Body of pancreas (tissue), 4 donors: ENCODE data around the gene TFIP11. TPM values are rescaled to one million over a fixed set of nuclear protein-coding genes. Genes with fewer than 3 reads are reported as not detected.

Experiments used
- ATAC-seq: fragments of 150-250 bp; one replicate; pipeline ENCODE4 v1.9.1; 2016
- DNase-seq, 4 donors: peaks; one replicate each; pipeline ENCODE4 v3.0.0-alpha.2; 2019
- H3K27ac ChIP-seq, 4 donors: fragments of 200-600 bp; sonication (generic); 1 replicate in 3 of 4; 2 replicates in 1 of 4; pipeline versions ENCODE4 v1.5.1 to v1.6.1; 2016 to 2019; ENCODE audit warnings: mild to moderate bottlenecking in 1 of 4, mixed read lengths in 1 of 4, moderate library complexity in 1 of 4
- H3K27me3 ChIP-seq, 2 donors: fragments of 200-600 bp; sonication (generic); one replicate each; pipeline ENCODE4 v1.6.0; 2016; ENCODE audit warnings: mild to moderate bottlenecking in 1 of 2
- H3K36me3 ChIP-seq, 2 donors: fragments of 200-600 bp; sonication (generic); replicated peaks in 1 of 2; 2 replicates each; pipeline ENCODE4 v1.5.1; 2016; ENCODE audit warnings: low read depth in 2 of 2; ENCODE audit not compliant: insufficient read depth in 1 of 2
- H3K4me1 ChIP-seq: fragments of 200-600 bp; sonication (generic); one replicate; pipeline ENCODE4 v1.6.0; 2016
- H3K4me3 ChIP-seq, 2 donors: fragments of 200-600 bp; sonication (generic); 1 replicate in 1 of 2; 2 replicates in 1 of 2; pipeline ENCODE4 v1.5.1; 2016 to 2019
- H3K9me3 ChIP-seq, 3 donors: fragments of 200-600 bp; sonication (generic); 1 replicate in 2 of 3; 2 replicates in 1 of 3; pipeline ENCODE4 v1.5.1; 2016
- CTCF ChIP-seq, 7 experiments: fragments of 450-650 bp in 4 of 7; fragments of 200-600 bp in 3 of 7; sonication (generic) in 3 of 7; IDR thresholded peaks; one replicate each; pipeline ENCODE4 v1.5.1; 2016 to 2019; ENCODE audit warnings: antibody characterized with exemption in 7 of 7
- POLR2A ChIP-seq, 3 donors: fragments of 450-650 bp; IDR thresholded peaks; one replicate each; pipeline ENCODE4 v1.6.1; 2016; ENCODE audit warnings: antibody characterized with exemption in 3 of 3, mild to moderate bottlenecking in 2 of 3
- WGBS, 2 donors: methylation state at CpG; one replicate each; pipeline ENCODE4 v1.1.5; 2017; 5-methylcytosine and 5-hydroxymethylcytosine counted together
- intact Hi-C: fragments of 100-400 bp; cut with DNase I; formaldehyde crosslinking; loops from one replicate; pipeline ENCODE4 v1.15.1; 2023
- total RNA-seq, 2 donors: library from RNA; depleted of rRNA; stranded (reverse); fragments of >200 nt; gene quantifications; one replicate each; pipeline ENCODE4 v1.1.0, GENCODE V29; 2016

TFIP11 gene
- total RNA-seq, 2 donors from 2014 or later = 26.2 to 32.3 TPM

GRCh38 chr22:26474682-26475081 lies 37.6 kb downstream of the TFIP11 start:
- no peak for DNase-seq
- ATAC-seq = no peak
- TF ChIP-seq CTCF (IDR thresholded peaks at IDR 0.05) (no peak), POLR2A (IDR thresholded peaks at IDR 0.05) (no peak)
- intact Hi-C loops = no loop called here
- Histone ChIP-seq H3K36me3 (peaks cover 5 to 34% of the 10 kb centered on the region in 2 donors), H3K27ac (no peak overlapping the region), H3K4me3 (no peak overlapping the region), H3K9me3 (no peaks in the 10 kb centered on the region), H3K4me1 (peaks cover 12% of the 10 kb centered on the region), H3K27me3 (no peaks in the 10 kb centered on the region)

GRCh38 chr22:26471522-26471921 lies 40.8 kb downstream of the TFIP11 start:
- no peak overlapping the region for H3K27ac ChIP-seq
- no peak for DNase-seq
- H3K9me3 ChIP-seq = no peaks in the 10 kb centered on the region
- no peak for ATAC-seq
- 92 to 93% methylated on average over 1 to 5 of the region's 5 CpGs for WGBS, 2 donors
- no peaks in the 10 kb centered on the region for H3K4me1 ChIP-seq
- intact Hi-C loops = no loop called here
- H3K4me3 ChIP-seq = no peak overlapping the region
- no peaks in the 10 kb centered on the region for H3K27me3 ChIP-seq
- peaks cover 15 to 39% of the 10 kb centered on the region in 2 donors for H3K36me3 ChIP-seq
- TF ChIP-seq POLR2A (IDR thresholded peaks at IDR 0.05) (no peak), CTCF (IDR thresholded peaks at IDR 0.05) (no peak)

GRCh38 chr22:26470807-26471206 lies 41.5 kb downstream of the TFIP11 start:
- ATAC-seq = no peak
- no peak for DNase-seq
- 77 to 95% methylated on average over 2 of the region's 2 CpGs for WGBS, 2 donors

DNA sequence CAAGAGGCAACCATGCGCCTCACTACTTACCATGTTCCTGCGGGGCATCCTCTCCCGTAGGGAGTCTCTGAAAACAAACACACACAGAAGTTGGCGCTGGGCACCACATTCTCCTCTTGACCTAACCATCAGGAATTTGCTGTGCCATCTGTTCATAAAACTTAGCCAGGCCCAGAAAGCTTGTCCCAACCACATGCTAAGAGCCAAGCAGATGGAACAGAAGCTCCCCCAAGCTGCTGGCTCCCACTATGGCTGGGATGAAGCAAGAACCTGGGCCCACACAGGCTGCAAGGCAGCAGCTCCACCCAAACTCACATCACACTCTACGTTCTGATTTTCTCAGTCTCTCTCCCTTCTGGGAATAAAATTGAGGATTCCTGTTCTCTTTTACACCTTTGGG lies 46.1 kb downstream of the TFIP11 start:
- DNase-seq (no peak), ATAC-seq (no peak)
- no peak overlapping the region for H3K4me3 ChIP-seq
- H3K27me3 ChIP-seq = no peaks in the 10 kb centered on the region
- WGBS, 2 donors = 87 to 95% methylated on average over 5 of the region's 5 CpGs
- H3K9me3 ChIP-seq = no peaks in the 10 kb centered on the region
- H3K27ac ChIP-seq = no peak overlapping the region
- H3K4me1 ChIP-seq = peaks cover 4% of the 10 kb centered on the region
- TF ChIP-seq POLR2A (IDR thresholded peaks at IDR 0.05) (no peak), CTCF (IDR thresholded peaks at IDR 0.05) (no peak)
- H3K36me3 ChIP-seq = peaks cover 10 to 45% of the 10 kb centered on the region in 2 donors
- intact Hi-C loops = no loop called here

More at GRCh38 chr22:26470807-26471206, 41.5 kb downstream of the TFIP11 start:
- Histone ChIP-seq H3K4me3 (no peak overlapping the region), H3K27me3 (no peaks in the 10 kb centered on the region), H3K9me3 (no peaks in the 10 kb centered on the region), H3K36me3 (peaks cover 15 to 42% of the 10 kb centered on the region in 2 donors), H3K4me1 (no peaks in the 10 kb centered on the region), H3K27ac (no peak overlapping the region)
- intact Hi-C loops = no loop called here
- TF ChIP-seq CTCF (IDR thresholded peaks at IDR 0.05) (no peak), POLR2A (IDR thresholded peaks at IDR 0.05) (no peak)

- no peak for TF ChIP-seq CTCF (IDR thresholded peaks at IDR 0.05)
- no peak for TF ChIP-seq POLR2A (IDR thresholded peaks at IDR 0.05)
- 85 to 100% methylated on average over 1 to 7 of the region's 7 CpGs for WGBS, 2 donors
- H3K27ac ChIP-seq = no peak overlapping the region
- H3K4me1 ChIP-seq = peaks cover 8% of the 10 kb centered on the region
- DNase-seq (peak in 2 of 4 donors; percentile 21 to 22), ATAC-seq (peak; percentile 18)
- H3K4me3 ChIP-seq = no peak overlapping the region
- H3K36me3 ChIP-seq = peaks cover 10 to 35% of the 10 kb centered on the region in 2 donors
- no peaks in the 10 kb centered on the region for H3K9me3 ChIP-seq
- intact Hi-C loops = no loop called here
- no peaks in the 10 kb centered on the region for H3K27me3 ChIP-seq
Measured at GRCh38 chr22:26464312-26464711, 48.0 kb downstream of the TFIP11 start.
